Measurements from ENCODE around the gene AP3B1. TPM values are rescaled to one million over a fixed set of nuclear protein-coding genes. Genes with fewer than 3 reads are reported as not detected.

The AP3B1 gene
- total RNA-seq, 1 donor: 77.4 TPM

- H4K20me1 ChIP-seq (ENCODE audit: insufficient read depth, low read length): no peaks in the 10 kb centered on the region
- no peaks in the 10 kb centered on the region for H3K9me3 ChIP-seq (ENCODE audit: low read depth, low read length)
- no peak for TF ChIP-seq CTCF (IDR thresholded peaks at IDR 0.05; ENCODE audit: extremely low read depth, low read depth, low read length)
- no peaks in the 10 kb centered on the region for H3K27me3 ChIP-seq (ENCODE audit: insufficient read depth, low read length)
- H3K4me1 ChIP-seq (ENCODE audit: insufficient read depth, low read length): no peaks in the 10 kb centered on the region
- H3K27ac ChIP-seq (ENCODE audit: low read depth, low read length): no peak overlapping the region
- H3K4me3 ChIP-seq (ENCODE audit: insufficient read depth, low read length): no peak overlapping the region
- H2AFZ ChIP-seq (ENCODE audit: low read length): no peak overlapping the region
- no peak overlapping the region for H3K4me2 ChIP-seq (ENCODE audit: insufficient read depth, low read length)
- DNase-seq (ENCODE audit: insufficient read length, low spot score, missing footprints): no peak
- no peaks in the 10 kb centered on the region for H3K79me2 ChIP-seq (ENCODE audit: insufficient read depth, low read length)
- H3K36me3 ChIP-seq (ENCODE audit: insufficient read depth, low read length): no peaks in the 10 kb centered on the region
Observed at GRCh38 chr5:77987331-77987730, 307.2 kb downstream of the AP3B1 start.

DNA sequence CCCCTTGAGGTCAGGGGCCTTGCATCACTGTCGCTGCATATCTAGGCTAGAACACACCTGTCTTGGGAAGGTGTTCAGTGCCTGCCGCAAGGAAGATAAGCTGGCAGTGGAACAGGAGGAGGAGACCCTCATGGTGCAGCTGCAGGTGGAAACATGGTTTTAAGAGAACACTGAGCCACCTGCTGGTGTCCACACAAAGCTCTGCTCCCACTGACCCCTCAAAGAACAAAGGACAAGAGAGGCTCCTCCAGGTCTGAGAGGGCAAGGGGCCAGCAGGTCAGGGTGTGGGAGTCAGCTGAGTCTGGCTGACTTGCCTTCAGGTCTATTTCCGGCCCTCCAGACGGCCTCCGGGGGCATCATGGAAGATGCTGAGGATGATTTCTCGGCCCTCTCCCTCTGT is 308.2 kb downstream of the AP3B1 start:
- Histone ChIP-seq H3K4me3 (ENCODE audit: insufficient read depth, low read length) (no peak overlapping the region), H3K4me2 (ENCODE audit: insufficient read depth, low read length) (no peak overlapping the region), H3K4me1 (ENCODE audit: insufficient read depth, low read length) (no peaks in the 10 kb centered on the region), H4K20me1 (ENCODE audit: insufficient read depth, low read length) (no peaks in the 10 kb centered on the region), H2AFZ (ENCODE audit: low read length) (no peak overlapping the region), H3K9me3 (ENCODE audit: low read depth, low read length) (no peaks in the 10 kb centered on the region), H3K79me2 (ENCODE audit: insufficient read depth, low read length) (no peaks in the 10 kb centered on the region), H3K27me3 (ENCODE audit: insufficient read depth, low read length) (no peaks in the 10 kb centered on the region), H3K36me3 (ENCODE audit: insufficient read depth, low read length) (no peaks in the 10 kb centered on the region), H3K27ac (ENCODE audit: low read depth, low read length) (no peak overlapping the region)
- DNase-seq (ENCODE audit: insufficient read length, low spot score, missing footprints): no peak
- no peak for TF ChIP-seq CTCF (IDR thresholded peaks at IDR 0.05; ENCODE audit: extremely low read depth, low read depth, low read length)

DNA sequence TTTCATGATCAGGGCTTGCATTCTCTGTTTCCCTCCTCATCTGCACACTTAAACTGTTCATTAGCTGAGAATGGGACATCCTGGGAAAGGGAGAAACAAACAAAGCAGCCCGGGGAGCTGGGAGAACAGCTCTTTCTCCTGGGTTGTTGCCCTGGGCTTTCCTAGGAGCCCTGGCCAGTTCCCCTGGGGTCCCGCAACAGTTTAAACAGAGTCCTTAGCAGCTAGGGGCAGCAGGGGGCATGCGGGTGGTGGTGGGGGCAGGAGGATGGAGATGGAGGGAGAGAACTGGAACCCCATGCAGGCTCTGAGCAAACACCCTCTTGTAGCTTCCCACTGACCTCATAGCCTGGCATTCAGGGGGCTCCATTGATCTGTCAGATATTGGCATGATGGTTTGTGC is 309.3 kb downstream of the AP3B1 start:
- H3K4me3 ChIP-seq (ENCODE audit: insufficient read depth, low read length): no peak overlapping the region
- TF ChIP-seq CTCF (IDR thresholded peaks at IDR 0.05; ENCODE audit: extremely low read depth, low read depth, low read length): no peak
- H3K27ac ChIP-seq (ENCODE audit: low read depth, low read length): no peak overlapping the region
- H3K4me1 ChIP-seq (ENCODE audit: insufficient read depth, low read length): no peaks in the 10 kb centered on the region
- no peaks in the 10 kb centered on the region for H4K20me1 ChIP-seq (ENCODE audit: insufficient read depth, low read length)
- H2AFZ ChIP-seq (ENCODE audit: low read length): no peak overlapping the region
- H3K9me3 ChIP-seq (ENCODE audit: low read depth, low read length): no peaks in the 10 kb centered on the region
- DNase-seq (ENCODE audit: insufficient read length, low spot score, missing footprints): no peak
- no peaks in the 10 kb centered on the region for H3K36me3 ChIP-seq (ENCODE audit: insufficient read depth, low read length)
- H3K27me3 ChIP-seq (ENCODE audit: insufficient read depth, low read length): peaks cover under 1% of the 10 kb centered on the region
- no peaks in the 10 kb centered on the region for H3K79me2 ChIP-seq (ENCODE audit: insufficient read depth, low read length)
- H3K4me2 ChIP-seq (ENCODE audit: insufficient read depth, low read length): no peak overlapping the region

DNA sequence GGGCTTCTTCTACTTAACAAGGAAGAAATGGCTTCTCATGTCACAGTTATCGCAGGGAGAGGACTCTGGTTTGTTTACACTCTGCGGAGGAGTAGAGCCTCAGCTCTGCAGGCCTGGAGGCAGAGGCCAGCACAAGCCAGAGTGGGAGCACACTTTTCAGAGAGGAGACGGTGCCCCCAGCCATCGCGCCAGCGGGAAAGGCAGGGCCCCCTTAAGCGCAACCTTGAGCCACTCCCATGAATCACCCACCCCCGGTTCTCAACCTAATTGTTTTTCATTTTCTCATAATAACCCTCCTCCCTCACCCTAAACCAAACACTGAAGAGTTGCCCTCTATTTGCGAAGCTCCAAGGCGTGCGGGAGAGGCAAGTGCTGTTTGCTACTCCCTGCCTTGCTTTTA is 309.9 kb downstream of the AP3B1 start:
- peaks cover 6% of the 10 kb centered on the region for H3K27me3 ChIP-seq (ENCODE audit: insufficient read depth, low read length)
- no peaks in the 10 kb centered on the region for H3K4me1 ChIP-seq (ENCODE audit: insufficient read depth, low read length)
- no peaks in the 10 kb centered on the region for H3K79me2 ChIP-seq (ENCODE audit: insufficient read depth, low read length)
- no peak overlapping the region for H2AFZ ChIP-seq (ENCODE audit: low read length)
- no peaks in the 10 kb centered on the region for H3K36me3 ChIP-seq (ENCODE audit: insufficient read depth, low read length)
- H3K27ac ChIP-seq (ENCODE audit: low read depth, low read length): no peak overlapping the region
- no peak overlapping the region for H3K4me3 ChIP-seq (ENCODE audit: insufficient read depth, low read length)
- no peak overlapping the region for H3K4me2 ChIP-seq (ENCODE audit: insufficient read depth, low read length)
- no peaks in the 10 kb centered on the region for H4K20me1 ChIP-seq (ENCODE audit: insufficient read depth, low read length)
- H3K9me3 ChIP-seq (ENCODE audit: low read depth, low read length): no peaks in the 10 kb centered on the region
- DNase-seq (ENCODE audit: insufficient read length, low spot score, missing footprints): no peak
- no peak for TF ChIP-seq CTCF (IDR thresholded peaks at IDR 0.05; ENCODE audit: extremely low read depth, low read depth, low read length)

All from osteoblast (primary cell).